ENCODE results near the gene CDC73.

CDC73 gene

DNA sequence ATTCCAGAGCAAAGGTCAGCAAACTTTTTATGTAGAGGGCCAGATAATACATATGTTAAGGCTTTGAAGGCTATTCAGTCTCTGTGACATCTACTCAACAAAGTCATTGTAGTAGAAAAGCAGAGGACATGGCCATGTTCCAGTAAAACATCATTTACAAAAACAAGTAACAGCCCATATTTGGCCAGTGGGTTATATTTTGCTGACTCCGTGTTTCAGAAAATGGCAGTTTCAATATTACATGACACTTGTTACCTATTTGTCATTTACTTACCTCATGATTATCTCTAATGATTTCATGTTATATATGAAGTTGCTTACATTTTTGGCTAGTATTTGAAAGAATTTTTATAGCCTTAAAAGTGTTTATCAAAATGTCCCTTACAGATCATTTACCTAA lies 182.0 kb downstream of the CDC73 start:
- H3K36me3 ChIP-seq (ENCODE audit: insufficient read depth, low read length), result no peaks in the 10 kb centered on the region
- H3K9me3 ChIP-seq (replicated peaks; ENCODE audit: low read length), result no peaks in the 10 kb centered on the region
- H3K4me2 ChIP-seq (ENCODE audit: low read length), result no peak overlapping the region
- no peak overlapping the region for H3K4me3 ChIP-seq (ENCODE audit: low read length)
- no peak overlapping the region for H3K9ac ChIP-seq (ENCODE audit: low read depth, low read length)
- no peaks in the 10 kb centered on the region for H3K4me1 ChIP-seq (ENCODE audit: control insufficient read depth, insufficient read depth, low read length)
- no peaks in the 10 kb centered on the region for H3K27me3 ChIP-seq (ENCODE audit: control insufficient read depth, insufficient read depth, low read length)

Small RNA genes lying within 50 kb of the gene (small RNA-seq; reads per million reads assigned to genes)
- gene MIR1278, result 0.21 reads per million

Measured in skeletal muscle satellite cell (primary cell).